ENCODE measurements around the gene AHSG.

DNA sequence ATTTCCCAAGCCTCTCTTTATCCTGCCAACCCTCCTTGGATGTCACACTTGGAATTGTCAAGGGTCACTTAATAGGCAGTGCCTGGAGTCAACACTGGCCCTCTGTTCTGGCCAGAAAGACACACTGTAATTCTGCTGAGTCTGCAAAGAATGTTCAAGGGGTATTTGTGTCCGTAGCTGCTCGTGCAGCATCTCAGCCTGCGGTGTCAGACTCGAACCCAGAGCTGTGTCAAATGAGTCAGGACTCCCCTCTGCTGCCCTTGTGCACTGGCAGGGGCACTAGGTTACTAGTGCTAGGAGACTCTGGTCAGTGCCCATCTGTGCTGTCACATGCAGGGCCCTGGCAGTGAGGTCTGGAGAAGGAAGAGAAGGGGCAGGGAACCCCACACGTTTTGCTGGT lies 795 bp upstream of the AHSG start:
- TF ChIP-seq, protein P1, sequence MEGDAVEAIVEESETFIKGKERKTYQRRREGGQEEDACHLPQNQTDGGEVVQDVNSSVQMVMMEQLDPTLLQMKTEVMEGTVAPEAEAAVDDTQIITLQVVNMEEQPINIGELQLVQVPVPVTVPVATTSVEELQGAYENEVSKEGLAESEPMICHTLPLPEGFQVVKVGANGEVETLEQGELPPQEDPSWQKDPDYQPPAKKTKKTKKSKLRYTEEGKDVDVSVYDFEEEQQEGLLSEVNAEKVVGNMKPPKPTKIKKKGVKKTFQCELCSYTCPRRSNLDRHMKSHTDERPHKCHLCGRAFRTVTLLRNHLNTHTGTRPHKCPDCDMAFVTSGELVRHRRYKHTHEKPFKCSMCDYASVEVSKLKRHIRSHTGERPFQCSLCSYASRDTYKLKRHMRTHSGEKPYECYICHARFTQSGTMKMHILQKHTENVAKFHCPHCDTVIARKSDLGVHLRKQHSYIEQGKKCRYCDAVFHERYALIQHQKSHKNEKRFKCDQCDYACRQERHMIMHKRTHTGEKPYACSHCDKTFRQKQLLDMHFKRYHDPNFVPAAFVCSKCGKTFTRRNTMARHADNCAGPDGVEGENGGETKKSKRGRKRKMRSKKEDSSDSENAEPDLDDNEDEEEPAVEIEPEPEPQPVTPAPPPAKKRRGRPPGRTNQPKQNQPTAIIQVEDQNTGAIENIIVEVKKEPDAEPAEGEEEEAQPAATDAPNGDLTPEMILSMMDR (conservative IDR thresholded peaks at IDR 0.05; ENCODE audit: low read depth in 2 of 2), result no peak
- TF ChIP-seq EZH2phosphoT487 (IDR thresholded peaks at IDR 0.05; ENCODE audit: unreplicated experiment), result no peak
- TF ChIP-seq POLR2AphosphoS5 (IDR thresholded peaks at IDR 0.05; ENCODE audit: low read depth), result no peak
- TF ChIP-seq, protein P2, sequence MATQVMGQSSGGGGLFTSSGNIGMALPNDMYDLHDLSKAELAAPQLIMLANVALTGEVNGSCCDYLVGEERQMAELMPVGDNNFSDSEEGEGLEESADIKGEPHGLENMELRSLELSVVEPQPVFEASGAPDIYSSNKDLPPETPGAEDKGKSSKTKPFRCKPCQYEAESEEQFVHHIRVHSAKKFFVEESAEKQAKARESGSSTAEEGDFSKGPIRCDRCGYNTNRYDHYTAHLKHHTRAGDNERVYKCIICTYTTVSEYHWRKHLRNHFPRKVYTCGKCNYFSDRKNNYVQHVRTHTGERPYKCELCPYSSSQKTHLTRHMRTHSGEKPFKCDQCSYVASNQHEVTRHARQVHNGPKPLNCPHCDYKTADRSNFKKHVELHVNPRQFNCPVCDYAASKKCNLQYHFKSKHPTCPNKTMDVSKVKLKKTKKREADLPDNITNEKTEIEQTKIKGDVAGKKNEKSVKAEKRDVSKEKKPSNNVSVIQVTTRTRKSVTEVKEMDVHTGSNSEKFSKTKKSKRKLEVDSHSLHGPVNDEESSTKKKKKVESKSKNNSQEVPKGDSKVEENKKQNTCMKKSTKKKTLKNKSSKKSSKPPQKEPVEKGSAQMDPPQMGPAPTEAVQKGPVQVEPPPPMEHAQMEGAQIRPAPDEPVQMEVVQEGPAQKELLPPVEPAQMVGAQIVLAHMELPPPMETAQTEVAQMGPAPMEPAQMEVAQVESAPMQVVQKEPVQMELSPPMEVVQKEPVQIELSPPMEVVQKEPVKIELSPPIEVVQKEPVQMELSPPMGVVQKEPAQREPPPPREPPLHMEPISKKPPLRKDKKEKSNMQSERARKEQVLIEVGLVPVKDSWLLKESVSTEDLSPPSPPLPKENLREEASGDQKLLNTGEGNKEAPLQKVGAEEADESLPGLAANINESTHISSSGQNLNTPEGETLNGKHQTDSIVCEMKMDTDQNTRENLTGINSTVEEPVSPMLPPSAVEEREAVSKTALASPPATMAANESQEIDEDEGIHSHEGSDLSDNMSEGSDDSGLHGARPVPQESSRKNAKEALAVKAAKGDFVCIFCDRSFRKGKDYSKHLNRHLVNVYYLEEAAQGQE (IDR thresholded peaks at IDR 0.05; ENCODE audit: unreplicated experiment), result no peak
- TF ChIP-seq EZH2 (IDR thresholded peaks at IDR 0.05; ENCODE audit: low read depth, unreplicated experiment), result no peak
- no peak for TF ChIP-seq NANOG (IDR thresholded peaks at IDR 0.05; ENCODE audit: borderline replicate concordance)
- TF ChIP-seq ZNF331 (CRISPR knock-in tag; IDR thresholded peaks at IDR 0.05; ENCODE audit: low read depth), result no peak
- TF ChIP-seq JUNB (IDR thresholded peaks at IDR 0.05; ENCODE audit: unreplicated experiment), result no peak
- TF ChIP-seq ZNF114 (CRISPR knock-in tag; IDR thresholded peaks at IDR 0.05), result no peak
- TF ChIP-seq, protein P3, sequence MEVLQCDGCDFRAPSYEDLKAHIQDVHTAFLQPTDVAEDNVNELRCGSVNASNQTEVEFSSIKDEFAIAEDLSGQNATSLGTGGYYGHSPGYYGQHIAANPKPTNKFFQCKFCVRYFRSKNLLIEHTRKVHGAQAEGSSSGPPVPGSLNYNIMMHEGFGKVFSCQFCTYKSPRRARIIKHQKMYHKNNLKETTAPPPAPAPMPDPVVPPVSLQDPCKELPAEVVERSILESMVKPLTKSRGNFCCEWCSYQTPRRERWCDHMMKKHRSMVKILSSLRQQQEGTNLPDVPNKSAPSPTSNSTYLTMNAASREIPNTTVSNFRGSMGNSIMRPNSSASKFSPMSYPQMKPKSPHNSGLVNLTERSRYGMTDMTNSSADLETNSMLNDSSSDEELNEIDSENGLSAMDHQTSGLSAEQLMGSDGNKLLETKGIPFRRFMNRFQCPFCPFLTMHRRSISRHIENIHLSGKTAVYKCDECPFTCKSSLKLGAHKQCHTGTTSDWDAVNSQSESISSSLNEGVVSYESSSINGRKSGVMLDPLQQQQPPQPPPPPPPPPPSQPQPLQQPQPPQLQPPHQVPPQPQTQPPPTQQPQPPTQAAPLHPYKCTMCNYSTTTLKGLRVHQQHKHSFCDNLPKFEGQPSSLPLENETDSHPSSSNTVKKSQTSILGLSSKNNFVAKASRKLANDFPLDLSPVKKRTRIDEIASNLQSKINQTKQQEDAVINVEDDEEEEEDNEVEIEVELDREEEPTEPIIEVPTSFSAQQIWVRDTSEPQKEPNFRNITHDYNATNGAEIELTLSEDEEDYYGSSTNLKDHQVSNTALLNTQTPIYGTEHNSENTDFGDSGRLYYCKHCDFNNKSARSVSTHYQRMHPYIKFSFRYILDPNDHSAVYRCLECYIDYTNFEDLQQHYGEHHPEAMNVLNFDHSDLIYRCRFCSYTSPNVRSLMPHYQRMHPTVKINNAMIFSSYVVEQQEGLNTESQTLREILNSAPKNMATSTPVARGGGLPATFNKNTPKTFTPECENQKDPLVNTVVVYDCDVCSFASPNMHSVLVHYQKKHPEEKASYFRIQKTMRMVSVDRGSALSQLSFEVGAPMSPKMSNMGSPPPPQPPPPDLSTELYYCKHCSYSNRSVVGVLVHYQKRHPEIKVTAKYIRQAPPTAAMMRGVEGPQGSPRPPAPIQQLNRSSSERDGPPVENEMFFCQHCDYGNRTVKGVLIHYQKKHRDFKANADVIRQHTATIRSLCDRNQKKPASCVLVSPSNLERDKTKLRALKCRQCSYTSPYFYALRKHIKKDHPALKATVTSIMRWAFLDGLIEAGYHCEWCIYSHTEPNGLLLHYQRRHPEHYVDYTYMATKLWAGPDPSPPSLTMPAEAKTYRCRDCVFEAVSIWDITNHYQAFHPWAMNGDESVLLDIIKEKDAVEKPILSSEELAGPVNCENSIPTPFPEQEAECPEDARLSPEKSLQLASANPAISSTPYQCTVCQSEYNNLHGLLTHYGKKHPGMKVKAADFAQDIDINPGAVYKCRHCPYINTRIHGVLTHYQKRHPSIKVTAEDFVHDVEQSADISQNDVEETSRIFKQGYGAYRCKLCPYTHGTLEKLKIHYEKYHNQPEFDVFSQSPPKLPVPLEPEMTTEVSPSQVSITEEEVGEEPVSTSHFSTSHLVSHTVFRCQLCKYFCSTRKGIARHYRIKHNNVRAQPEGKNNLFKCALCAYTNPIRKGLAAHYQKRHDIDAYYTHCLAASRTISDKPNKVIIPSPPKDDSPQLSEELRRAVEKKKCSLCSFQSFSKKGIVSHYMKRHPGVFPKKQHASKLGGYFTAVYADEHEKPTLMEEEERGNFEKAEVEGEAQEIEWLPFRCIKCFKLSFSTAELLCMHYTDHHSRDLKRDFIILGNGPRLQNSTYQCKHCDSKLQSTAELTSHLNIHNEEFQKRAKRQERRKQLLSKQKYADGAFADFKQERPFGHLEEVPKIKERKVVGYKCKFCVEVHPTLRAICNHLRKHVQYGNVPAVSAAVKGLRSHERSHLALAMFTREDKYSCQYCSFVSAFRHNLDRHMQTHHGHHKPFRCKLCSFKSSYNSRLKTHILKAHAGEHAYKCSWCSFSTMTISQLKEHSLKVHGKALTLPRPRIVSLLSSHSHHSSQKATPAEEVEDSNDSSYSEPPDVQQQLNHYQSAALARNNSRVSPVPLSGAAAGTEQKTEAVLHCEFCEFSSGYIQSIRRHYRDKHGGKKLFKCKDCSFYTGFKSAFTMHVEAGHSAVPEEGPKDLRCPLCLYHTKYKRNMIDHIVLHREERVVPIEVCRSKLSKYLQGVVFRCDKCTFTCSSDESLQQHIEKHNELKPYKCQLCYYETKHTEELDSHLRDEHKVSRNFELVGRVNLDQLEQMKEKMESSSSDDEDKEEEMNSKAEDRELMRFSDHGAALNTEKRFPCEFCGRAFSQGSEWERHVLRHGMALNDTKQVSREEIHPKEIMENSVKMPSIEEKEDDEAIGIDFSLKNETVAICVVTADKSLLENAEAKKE (CRISPR knock-in tag; IDR thresholded peaks at IDR 0.05), result no peak
- no peak for TF ChIP-seq STAT1 (IDR thresholded peaks at IDR 0.05; ENCODE audit: unreplicated experiment)
- TF ChIP-seq CREB1 (CRISPR knock-in tag; IDR thresholded peaks at IDR 0.05; ENCODE audit: low read depth), result no peak
